ENCODE measurements around the gene CH25H. TPM values are rescaled to one million over a fixed set of nuclear protein-coding genes. Genes with fewer than 3 reads are reported as not detected.

Gene CH25H
- total RNA-seq, 1 experiment from 2014 or later = not detected

- ChIA-PET POLR2A (interaction anchor here (0.7 to 4.0 kb wide), 3 partner anchors 10 to 152 kb away, joined by 3 to 31 read pairs (median 4); partner anchors contain the start of gene LIPA), CTCF (interaction anchor here (0.7 to 1.7 kb wide), 3 partner anchors 22 to 211 kb away, joined by 3 to 11 read pairs (median 3); no protein-coding TSS in a partner anchor)
- DNase-seq (ENCODE audit: unreplicated experiment) = no peak
- H3K9me3 Mint-ChIP-seq (ENCODE audit: unreplicated experiment) = no peaks in the 10 kb centered on the region
- H3K4me1 Mint-ChIP-seq (ENCODE audit: insufficient read depth, unreplicated experiment) = peaks cover 18% of the 10 kb centered on the region
- BruUV-seq (replicated peaks) = no TSS peak
- TF ChIP-seq CTCF (IDR thresholded peaks at IDR 0.05; ENCODE audit: unreplicated experiment) = no peak
- no peaks in the 10 kb centered on the region for H3K27me3 Mint-ChIP-seq (ENCODE audit: insufficient read depth, unreplicated experiment)
- no peak overlapping the region for H3K4me3 Mint-ChIP-seq (ENCODE audit: unreplicated experiment)
- intact Hi-C loops (cut with micrococcal nuclease) = no loop called here
- no peaks in the 10 kb centered on the region for H3K36me3 Mint-ChIP-seq (ENCODE audit: insufficient read depth, unreplicated experiment)
- no peak overlapping the region for H3K27ac Mint-ChIP-seq (ENCODE audit: low read depth, unreplicated experiment)
These were observed 33.9 kb upstream of the CH25H start for GRCh38 chr10:89241026-89241425.

GRCh38 chr10:89240519-89240918, 33.4 kb upstream of the CH25H start:
- Mint-ChIP-seq H3K27ac (ENCODE audit: low read depth, unreplicated experiment) (no peak overlapping the region), H3K4me3 (ENCODE audit: unreplicated experiment) (no peak overlapping the region), H3K27me3 (ENCODE audit: insufficient read depth, unreplicated experiment) (no peaks in the 10 kb centered on the region), H3K4me1 (ENCODE audit: insufficient read depth, unreplicated experiment) (peaks cover 18% of the 10 kb centered on the region), H3K36me3 (ENCODE audit: insufficient read depth, unreplicated experiment) (no peaks in the 10 kb centered on the region), H3K9me3 (ENCODE audit: unreplicated experiment) (no peaks in the 10 kb centered on the region)
- no peak for DNase-seq (ENCODE audit: unreplicated experiment)
- ChIA-PET CTCF (interaction anchor here (0.6 to 1.7 kb wide), 4 partner anchors 11 to 23 kb away, joined by 3 to 11 read pairs (median 4); no protein-coding TSS in a partner anchor), POLR2A (interaction anchor here (0.7 to 4.0 kb wide), 4 partner anchors 11 to 138 kb away, joined by 3 to 31 read pairs (median 3); partner anchors contain the start of genes IFIT1B and LIPA)
- TF ChIP-seq CTCF (IDR thresholded peaks at IDR 0.05; ENCODE audit: unreplicated experiment) = no peak
- intact Hi-C loops (cut with micrococcal nuclease) = no loop called here
- no TSS peak for BruUV-seq (replicated peaks)

GRCh38 chr10:89238956-89239644, 32.0 kb upstream of the CH25H start:
- Mint-ChIP-seq H3K27me3 (ENCODE audit: insufficient read depth, unreplicated experiment) (no peaks in the 10 kb centered on the region), H3K4me1 (ENCODE audit: insufficient read depth, unreplicated experiment) (peaks cover 18% of the 10 kb centered on the region), H3K36me3 (ENCODE audit: insufficient read depth, unreplicated experiment) (peaks cover 6% of the 10 kb centered on the region), H3K4me3 (ENCODE audit: unreplicated experiment) (no peak overlapping the region), H3K27ac (ENCODE audit: low read depth, unreplicated experiment) (no peak overlapping the region), H3K9me3 (ENCODE audit: unreplicated experiment) (no peaks in the 10 kb centered on the region)
- TF ChIP-seq CTCF (IDR thresholded peaks at IDR 0.05; ENCODE audit: unreplicated experiment) = no peak
- BruUV-seq (replicated peaks) = no TSS peak
- intact Hi-C loops (cut with micrococcal nuclease) = no loop called here
- ChIA-PET CTCF (interaction anchor here (1.0 kb wide), 1 partner anchor 21 kb away, joined by 3 read pairs; no protein-coding TSS in a partner anchor), POLR2A (no interaction called here)
- DNase-seq (ENCODE audit: unreplicated experiment) = no peak

GRCh38 chr10:89237849-89238248, 30.7 kb upstream of the CH25H start:
- H3K4me1 Mint-ChIP-seq (ENCODE audit: insufficient read depth, unreplicated experiment) = peaks cover 16% of the 10 kb centered on the region
- intact Hi-C loops (cut with micrococcal nuclease) = no loop called here
- BruUV-seq (replicated peaks) = no TSS peak
- no peaks in the 10 kb centered on the region for H3K9me3 Mint-ChIP-seq (ENCODE audit: unreplicated experiment)
- POLR2A ChIA-PET = no interaction called here
- no peak overlapping the region for H3K4me3 Mint-ChIP-seq (ENCODE audit: unreplicated experiment)
- no peaks in the 10 kb centered on the region for H3K27me3 Mint-ChIP-seq (ENCODE audit: insufficient read depth, unreplicated experiment)
- no peak for DNase-seq (ENCODE audit: unreplicated experiment)
- H3K36me3 Mint-ChIP-seq (ENCODE audit: insufficient read depth, unreplicated experiment) = peaks cover 6% of the 10 kb centered on the region
- TF ChIP-seq CTCF (IDR thresholded peaks at IDR 0.05; ENCODE audit: unreplicated experiment) = no peak
- no peak overlapping the region for H3K27ac Mint-ChIP-seq (ENCODE audit: low read depth, unreplicated experiment)
- CTCF ChIA-PET = no interaction called here
